Measurements from ENCODE around the gene AQP2. TPM values are rescaled to one million over a fixed set of nuclear protein-coding genes. Genes with fewer than 3 reads are reported as not detected.
"Not testable (repeated sequence)": the region's sequence is repeated elsewhere in the genome, so short reads cannot be mapped to it uniquely, and the experiment has no call there.

Gene AQP2
- total RNA-seq, 1 donor from 2014 or later, result not detected

DNA sequence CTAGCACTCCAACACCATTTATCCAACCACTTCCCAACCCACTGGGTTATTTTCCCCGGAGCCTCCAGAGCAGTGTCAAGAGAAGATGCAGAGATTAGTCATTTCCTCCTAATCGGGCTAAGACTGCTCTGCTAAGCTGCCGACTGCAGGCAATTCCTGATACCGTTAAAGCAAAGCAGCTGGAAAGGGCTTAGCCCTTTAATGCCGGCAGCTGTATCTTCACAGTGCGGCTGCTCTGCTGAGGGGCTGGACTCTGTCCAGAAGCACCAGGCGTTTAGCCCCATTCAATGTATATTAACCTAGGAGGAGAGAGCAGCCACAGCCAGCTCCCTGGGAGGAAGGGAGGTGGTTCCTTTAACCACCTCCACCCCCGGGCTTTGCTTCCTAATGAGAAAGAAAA lies 33.4 kb downstream of the AQP2 start:
- H3K27me3 Mint-ChIP-seq (ENCODE audit: low read depth), result no peaks in the 10 kb centered on the region
- no peak for TF ChIP-seq CTCF (conservative IDR thresholded peaks at IDR 0.05)
- no peaks in the 10 kb centered on the region for H3K36me3 Mint-ChIP-seq (ENCODE audit: low read depth)
- H3K4me1 Mint-ChIP-seq, result peaks cover 21% of the 10 kb centered on the region
- no peaks in the 10 kb centered on the region for H3K9me3 Mint-ChIP-seq
- H3K27ac Mint-ChIP-seq (ENCODE audit: unreplicated experiment), result no peak overlapping the region
- no peak overlapping the region for H3K4me3 Mint-ChIP-seq
- no peak for DNase-seq (ENCODE audit: low read depth, low spot score)

DNA sequence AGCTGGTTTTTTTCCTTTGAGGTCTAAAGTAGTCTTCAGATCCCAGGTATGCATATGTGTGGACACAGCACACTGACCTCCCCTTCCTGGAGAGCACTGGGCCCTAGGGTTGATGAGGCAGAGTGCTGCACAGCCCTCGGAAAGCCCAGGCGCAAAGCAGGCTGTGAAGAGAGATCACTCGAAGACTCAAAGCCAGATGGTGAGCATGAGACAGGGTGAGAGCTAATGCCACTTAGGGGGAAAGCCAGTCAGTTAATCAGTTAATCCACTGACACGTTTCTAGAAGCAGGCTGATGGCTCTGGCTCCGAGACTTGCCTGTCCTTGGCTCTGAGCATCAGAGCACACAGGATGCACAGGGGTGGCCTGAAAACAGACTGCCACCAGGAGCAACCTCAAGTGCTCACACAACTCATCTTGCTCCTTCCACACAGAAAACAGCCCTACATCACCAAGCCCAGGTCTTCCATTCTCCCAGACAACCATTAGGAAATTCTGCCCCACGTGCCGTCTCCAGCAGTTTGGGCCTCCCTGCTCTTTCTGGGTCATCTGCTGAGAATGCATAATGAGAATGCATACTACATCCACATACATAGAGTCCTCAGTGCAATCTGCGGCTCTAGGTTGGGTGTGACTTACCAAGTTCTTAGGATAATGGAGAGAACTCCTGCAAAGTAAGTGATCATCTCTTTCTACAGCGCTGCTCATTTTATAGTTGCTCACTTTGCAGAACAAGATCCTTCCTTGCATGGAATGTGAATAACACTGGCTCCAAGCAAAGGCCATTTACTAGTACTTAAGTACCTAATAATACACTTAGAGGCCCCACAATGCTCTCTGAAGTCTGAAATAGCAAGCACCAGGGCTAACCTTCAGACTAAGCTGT lies 34.2 kb downstream of the AQP2 start:
- H3K27ac Mint-ChIP-seq (ENCODE audit: unreplicated experiment), result peak overlapping the region; percentile 45
- H3K4me1 Mint-ChIP-seq, result peaks cover 12% of the 10 kb centered on the region
- no peak for TF ChIP-seq CTCF (conservative IDR thresholded peaks at IDR 0.05)
- H3K36me3 Mint-ChIP-seq (ENCODE audit: low read depth), result no peaks in the 10 kb centered on the region
- no peak overlapping the region for H3K4me3 Mint-ChIP-seq
- no peaks in the 10 kb centered on the region for H3K9me3 Mint-ChIP-seq
- DNase-seq (ENCODE audit: low read depth, low spot score), result no peak
- no peaks in the 10 kb centered on the region for H3K27me3 Mint-ChIP-seq (ENCODE audit: low read depth)

- H3K9me3 Mint-ChIP-seq, result no peaks in the 10 kb centered on the region
- TF ChIP-seq CTCF (conservative IDR thresholded peaks at IDR 0.05), result no peak
- H3K4me1 Mint-ChIP-seq, result peaks cover 2% of the 10 kb centered on the region
- H3K27me3 Mint-ChIP-seq (ENCODE audit: low read depth), result no peaks in the 10 kb centered on the region
- H3K27ac Mint-ChIP-seq (ENCODE audit: unreplicated experiment), result no peak overlapping the region
- H3K4me3 Mint-ChIP-seq, result no peak overlapping the region
- DNase-seq (ENCODE audit: low read depth, low spot score), result no peak
- no peaks in the 10 kb centered on the region for H3K36me3 Mint-ChIP-seq (ENCODE audit: low read depth)
These were observed 35.4 kb downstream of the AQP2 start for GRCh38 chr12:49985981-49986380.

- not testable (repeated sequence) for H3K27me3 Mint-ChIP-seq (ENCODE audit: low read depth); H3K9me3 Mint-ChIP-seq; H3K27ac Mint-ChIP-seq (ENCODE audit: unreplicated experiment); H3K4me1 Mint-ChIP-seq; DNase-seq (ENCODE audit: low read depth, low spot score); H3K36me3 Mint-ChIP-seq (ENCODE audit: low read depth); H3K4me3 Mint-ChIP-seq
These were observed 35.9 kb downstream of the AQP2 start for GRCh38 chr12:49986476-49986875.

DNA sequence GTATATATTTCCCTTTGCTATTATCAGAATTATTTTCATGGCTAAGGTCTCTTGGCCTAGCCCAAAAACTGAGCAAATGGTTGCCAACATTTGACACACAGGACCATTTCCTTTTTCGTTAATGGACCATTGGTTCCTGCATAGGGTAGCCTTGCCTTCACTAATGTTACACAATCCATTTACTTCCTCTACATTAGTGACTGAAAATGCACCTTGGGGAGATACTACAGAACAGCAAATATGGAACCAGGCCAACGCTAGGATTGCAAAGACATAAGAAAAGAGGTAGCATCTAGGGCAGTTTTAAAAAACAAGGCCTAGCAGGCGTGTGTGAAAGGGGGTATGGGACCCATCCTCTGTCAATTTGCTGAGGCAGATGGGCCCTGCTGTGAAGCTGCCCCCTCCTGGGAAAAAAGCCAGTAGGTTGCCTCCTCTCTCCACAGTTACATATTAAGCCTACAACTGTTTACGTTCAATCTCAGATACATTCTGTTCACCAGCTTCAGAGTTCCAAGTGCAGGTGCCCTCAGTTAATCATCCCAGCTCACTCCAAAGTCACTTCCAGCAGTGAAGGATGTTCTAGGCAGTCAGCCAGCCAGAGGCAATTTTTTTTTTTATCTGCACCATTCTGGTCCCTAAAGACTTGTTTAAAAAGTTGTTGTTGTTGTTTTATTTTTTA lies 37.2 kb downstream of the AQP2 start:
- Mint-ChIP-seq H3K9me3 (no peaks in the 10 kb centered on the region), H3K27ac (ENCODE audit: unreplicated experiment) (no peak overlapping the region), H3K4me1 (no peaks in the 10 kb centered on the region), H3K36me3 (ENCODE audit: low read depth) (no peaks in the 10 kb centered on the region), H3K4me3 (no peak overlapping the region), H3K27me3 (ENCODE audit: low read depth) (no peaks in the 10 kb centered on the region)
- no peak for DNase-seq (ENCODE audit: low read depth, low spot score)
- no peak for TF ChIP-seq CTCF (conservative IDR thresholded peaks at IDR 0.05)

- not testable (repeated sequence) for H3K27me3 Mint-ChIP-seq (ENCODE audit: low read depth); DNase-seq (ENCODE audit: low read depth, low spot score); H3K36me3 Mint-ChIP-seq (ENCODE audit: low read depth); H3K4me1 Mint-ChIP-seq; H3K4me3 Mint-ChIP-seq; H3K9me3 Mint-ChIP-seq; H3K27ac Mint-ChIP-seq (ENCODE audit: unreplicated experiment)
These were observed 38.9 kb downstream of the AQP2 start for GRCh38 chr12:49989400-49989799.

All from neural crest cell (in vitro differentiated cells).